Mucosa of descending colon (tissue), 3 donors: ENCODE results near the gene HYDIN. TPM values are rescaled to one million over a fixed set of nuclear protein-coding genes. Genes with fewer than 3 reads are reported as not detected.
A peak's percentile ranks its signal among the peaks of the same experiment; 100 is the strongest.
"Not testable (repeated sequence)": the region's sequence is repeated elsewhere in the genome, so short reads cannot be mapped to it uniquely, and the experiment has no call there.

Experiments used
- ATAC-seq: fragments of 200-7000 bp; cut with Tn5 transposase; one replicate; pipeline ENCODE4 v1.9.1; 2020; ENCODE audit warnings: mild to moderate bottlenecking, moderate library complexity
- DNase-seq, 3 donors: peaks; one replicate each; pipeline ENCODE4 v3.0.0-alpha.2; 2020
- H3K36me3 ChIP-seq: fragments of 200-600 bp; one replicate; pipeline ENCODE4 v1.8.0; 2021; ENCODE audit warnings: low read depth, mild to moderate bottlenecking
- H3K4me1 ChIP-seq: fragments of 200-600 bp; one replicate; pipeline ENCODE4 v1.8.0; 2021; ENCODE audit warnings: low read depth, mild to moderate bottlenecking
- H3K4me3 ChIP-seq: fragments of 200-600 bp; one replicate; pipeline ENCODE4 v1.8.0; 2021; ENCODE audit warnings: mild to moderate bottlenecking
- H3K9me3 ChIP-seq: fragments of 200-600 bp; one replicate; pipeline ENCODE4 v1.8.0; 2021; ENCODE audit warnings: mild to moderate bottlenecking
- intact Hi-C, 2 donors: fragments of 100-400 bp; cut with DNase I in 1 of 2; cut with micrococcal nuclease in 1 of 2; formaldehyde crosslinking; loops; one replicate each; pipeline versions ENCODE4 v1.11.0 to v1.11.1; 2022; cut with DNase I, micrococcal nuclease
- total RNA-seq, 3 donors: library from RNA; stranded (reverse); fragmentation: NEBNext Ultra II Directional in 2 of 3; extraction: Animal tissue kit (Norgen Biotek cat#: 25700) in 2 of 3; gene quantifications; one replicate each; pipeline versions ENCODE4 v1.2.1 to v1.2.4, GENCODE V29; 2021 to 2023
- donor health status: DM: no; HTN: no; CAD: no; lungs with moderate emphysema.
- donor health status: DM: no; HTN: no; CAD: no.
- donor health status: DM: no; HTN: yes; CAD: no.

The HYDIN gene
- total RNA-seq, 3 donors from 2014 or later = 0.80 to 2.3 (median 1.5) TPM

- H3K4me1 ChIP-seq, intact Hi-C loops, H3K9me3 ChIP-seq, H3K4me3 ChIP-seq, H3K36me3 ChIP-seq: not testable (repeated sequence)
- ATAC-seq (peak; percentile 31), DNase-seq (peak in 1 of 3 donors; percentile 29)
Measured at GRCh38 chr16:70999735-71000134, 230.8 kb downstream of the HYDIN start.

- ATAC-seq, intact Hi-C loops, H3K4me3 ChIP-seq, H3K4me1 ChIP-seq, H3K36me3 ChIP-seq, DNase-seq, H3K9me3 ChIP-seq: not testable (repeated sequence)
Measured at GRCh38 chr16:70995799-70996198, 234.7 kb downstream of the HYDIN start.

GRCh38 chr16:70992511-70992910, 238.0 kb downstream of the HYDIN start:
- DNase-seq, ATAC-seq, H3K4me1 ChIP-seq, intact Hi-C loops, H3K36me3 ChIP-seq, H3K9me3 ChIP-seq, H3K4me3 ChIP-seq: not testable (repeated sequence)

- intact Hi-C loops, H3K36me3 ChIP-seq, DNase-seq, ATAC-seq, H3K4me1 ChIP-seq, H3K9me3 ChIP-seq, H3K4me3 ChIP-seq: not testable (repeated sequence)
Measured at GRCh38 chr16:70987019-70987715, 243.4 kb downstream of the HYDIN start.

- DNase-seq, intact Hi-C loops, H3K9me3 ChIP-seq, ATAC-seq, H3K4me3 ChIP-seq, H3K4me1 ChIP-seq, H3K36me3 ChIP-seq: not testable (repeated sequence)
Measured at GRCh38 chr16:70984675-70985074, 245.8 kb downstream of the HYDIN start.

GRCh38 chr16:70968332-70968731, 262.2 kb downstream of the HYDIN start:
- not testable (repeated sequence) for H3K4me3 ChIP-seq, ATAC-seq

GRCh38 chr16:70960169-70960568, 270.4 kb downstream of the HYDIN start:
- H3K4me3 ChIP-seq, ATAC-seq, H3K9me3 ChIP-seq, H3K36me3 ChIP-seq, H3K4me1 ChIP-seq, intact Hi-C loops, DNase-seq: not testable (repeated sequence)

More at GRCh38 chr16:70968332-70968731, 262.2 kb downstream of the HYDIN start:
- H3K36me3 ChIP-seq, intact Hi-C loops, DNase-seq, H3K9me3 ChIP-seq, H3K4me1 ChIP-seq: not testable (repeated sequence)

- H3K4me3 ChIP-seq, H3K36me3 ChIP-seq, H3K9me3 ChIP-seq, ATAC-seq, intact Hi-C loops, DNase-seq, H3K4me1 ChIP-seq: not testable (repeated sequence)
Measured at GRCh38 chr16:70954922-70955321, 275.6 kb downstream of the HYDIN start.

- intact Hi-C loops, DNase-seq, H3K4me3 ChIP-seq, H3K36me3 ChIP-seq, H3K4me1 ChIP-seq, ATAC-seq, H3K9me3 ChIP-seq: not testable (repeated sequence)
Measured at GRCh38 chr16:70953824-70954223, 276.7 kb downstream of the HYDIN start.

- intact Hi-C loops, H3K4me1 ChIP-seq, ATAC-seq, DNase-seq, H3K9me3 ChIP-seq, H3K4me3 ChIP-seq, H3K36me3 ChIP-seq: not testable (repeated sequence)
Measured at GRCh38 chr16:70943551-70943950, 287.0 kb downstream of the HYDIN start.

GRCh38 chr16:70939690-70940359, 290.7 kb downstream of the HYDIN start:
- H3K4me3 ChIP-seq, ATAC-seq, H3K9me3 ChIP-seq, intact Hi-C loops, DNase-seq, H3K4me1 ChIP-seq, H3K36me3 ChIP-seq: not testable (repeated sequence)

GRCh38 chr16:70936781-70937525, 293.6 kb downstream of the HYDIN start:
- ATAC-seq, intact Hi-C loops, DNase-seq, H3K9me3 ChIP-seq, H3K4me1 ChIP-seq, H3K4me3 ChIP-seq, H3K36me3 ChIP-seq: not testable (repeated sequence)

- DNase-seq, H3K36me3 ChIP-seq, ATAC-seq, H3K9me3 ChIP-seq, H3K4me1 ChIP-seq, H3K4me3 ChIP-seq, intact Hi-C loops: not testable (repeated sequence)
Measured at GRCh38 chr16:70935325-70935724, 295.2 kb downstream of the HYDIN start.

- DNase-seq, H3K4me1 ChIP-seq, intact Hi-C loops, H3K9me3 ChIP-seq, H3K36me3 ChIP-seq, ATAC-seq, H3K4me3 ChIP-seq: not testable (repeated sequence)
Measured at GRCh38 chr16:70933746-70934145, 296.8 kb downstream of the HYDIN start.
